Embryonic facial prominence (tissue), 1 donor: Measurements from ENCODE around the gene HMGB1.

ENCODE experiments used
- DNase-seq: peaks from one replicate; pipeline ENCODE4 v3.0.0-alpha.2; 2016; ENCODE audit errors: extremely low spot score

Gene HMGB1

DNA sequence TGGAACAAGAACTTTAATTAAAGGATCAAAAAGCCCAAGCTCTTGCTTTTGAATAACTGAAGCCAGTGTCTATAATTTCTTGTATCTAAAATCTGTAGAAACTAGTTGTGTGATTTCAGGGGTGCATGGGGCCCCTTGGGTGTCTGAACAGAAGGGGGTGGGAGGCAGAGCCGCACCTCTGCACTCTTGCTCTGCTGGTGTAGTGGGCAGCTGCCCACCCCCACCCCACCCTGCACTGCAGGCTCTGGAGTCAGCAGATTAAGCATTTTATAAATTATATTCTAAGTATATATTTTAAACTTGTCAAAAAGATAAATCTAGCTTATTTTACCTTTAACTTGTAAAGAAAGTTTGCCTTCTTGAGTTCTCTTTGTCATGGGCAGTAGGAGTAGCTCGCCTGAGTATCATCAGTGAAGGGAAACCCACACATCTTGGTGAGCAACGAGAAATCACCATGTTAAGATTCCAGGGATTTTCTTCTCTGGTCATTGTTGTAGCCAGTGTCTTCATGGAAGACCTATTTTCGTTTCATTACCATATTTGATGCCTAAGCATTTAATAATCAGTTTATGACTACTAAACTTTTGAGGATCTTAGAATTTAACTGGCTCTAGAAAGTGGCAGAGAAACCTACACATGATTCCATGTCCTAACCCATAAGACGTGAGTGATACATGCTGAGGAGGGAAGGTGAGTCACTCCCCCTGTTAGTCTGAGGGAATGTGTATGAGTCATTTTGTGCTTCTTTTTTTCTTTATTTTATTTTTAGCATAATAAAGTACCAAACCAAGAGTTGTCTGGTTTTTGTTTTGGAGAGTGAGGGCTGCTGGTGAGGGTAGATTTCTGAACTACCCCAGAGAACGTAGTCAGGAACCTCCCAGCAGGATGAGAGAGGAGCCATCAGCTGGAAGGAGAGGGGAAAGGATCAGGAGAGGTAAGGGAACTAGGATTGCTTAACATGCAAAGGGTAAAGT, 35.7 kb downstream of the HMGB1 start:
- DNase-seq = no peak

- no peak for DNase-seq
These were observed 36.5 kb downstream of the HMGB1 start for GRCh38 chr13:30429235-30429634.

DNA sequence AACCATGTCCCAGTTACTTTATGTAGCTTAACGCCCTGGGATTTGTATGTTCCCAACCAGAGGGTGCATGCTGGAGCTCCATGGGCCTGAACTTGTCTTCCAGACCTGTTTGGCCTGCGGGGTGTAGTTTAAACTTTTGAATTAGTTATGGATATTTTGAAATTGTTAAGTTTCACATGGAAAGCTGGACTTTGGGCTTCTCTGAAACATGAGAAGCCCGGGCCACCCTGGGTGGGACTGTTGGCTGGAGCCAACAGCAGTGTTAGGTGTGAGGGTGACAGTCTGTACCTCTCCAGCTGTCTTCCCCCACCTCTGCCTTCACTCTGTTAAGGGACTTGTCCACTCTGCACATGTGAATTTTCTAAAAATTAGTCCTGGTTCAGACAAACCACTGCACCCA, 41.8 kb downstream of the HMGB1 start:
- DNase-seq = no peak

DNA sequence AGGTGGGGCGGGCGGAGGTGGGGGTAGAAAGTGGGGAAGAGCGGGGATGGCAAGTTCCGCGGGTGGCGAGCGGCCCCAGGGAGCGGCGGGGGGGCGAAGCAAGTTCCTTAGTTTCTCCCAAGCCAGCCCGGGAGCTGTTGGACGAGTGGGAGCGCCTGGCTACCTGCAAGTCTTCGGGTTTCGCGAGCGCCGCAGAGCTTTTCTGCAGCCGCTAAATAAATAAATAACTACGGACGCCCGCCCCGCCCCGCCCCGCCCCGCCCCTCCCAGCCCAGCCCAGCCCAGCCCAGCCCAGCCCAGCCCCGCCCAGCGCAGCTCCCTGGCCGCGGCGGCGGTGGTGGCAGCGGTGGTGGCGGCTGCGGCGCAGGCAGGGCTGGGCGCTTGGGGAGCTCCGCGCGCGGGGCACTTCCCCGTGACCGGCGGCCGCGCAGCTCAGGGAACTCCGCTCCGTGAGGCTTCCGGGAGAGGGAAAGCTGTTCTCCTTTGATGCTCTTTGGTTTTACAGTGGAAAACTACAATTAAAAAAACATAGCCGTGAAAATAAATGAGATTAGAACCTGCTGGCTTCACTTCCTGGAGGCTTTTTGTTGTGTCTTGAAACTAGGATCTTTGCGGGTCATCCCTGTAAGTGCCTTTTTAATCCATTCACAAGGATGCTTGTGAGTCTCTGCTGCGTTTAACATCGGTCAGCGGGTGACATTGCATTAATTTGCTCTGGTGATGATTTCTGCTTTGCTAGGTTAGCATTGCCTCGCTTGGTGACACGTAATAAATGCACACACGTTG, 43.5 kb downstream of the HMGB1 start, which contains the start of gene UBE2L5:
TSS of gene UBE2L5 (plus strand) at position 440 of the 786 bp plus-strand sequence. CDS start 5,498 bp downstream, outside the sequence.
- DNase-seq = no peak

DNA sequence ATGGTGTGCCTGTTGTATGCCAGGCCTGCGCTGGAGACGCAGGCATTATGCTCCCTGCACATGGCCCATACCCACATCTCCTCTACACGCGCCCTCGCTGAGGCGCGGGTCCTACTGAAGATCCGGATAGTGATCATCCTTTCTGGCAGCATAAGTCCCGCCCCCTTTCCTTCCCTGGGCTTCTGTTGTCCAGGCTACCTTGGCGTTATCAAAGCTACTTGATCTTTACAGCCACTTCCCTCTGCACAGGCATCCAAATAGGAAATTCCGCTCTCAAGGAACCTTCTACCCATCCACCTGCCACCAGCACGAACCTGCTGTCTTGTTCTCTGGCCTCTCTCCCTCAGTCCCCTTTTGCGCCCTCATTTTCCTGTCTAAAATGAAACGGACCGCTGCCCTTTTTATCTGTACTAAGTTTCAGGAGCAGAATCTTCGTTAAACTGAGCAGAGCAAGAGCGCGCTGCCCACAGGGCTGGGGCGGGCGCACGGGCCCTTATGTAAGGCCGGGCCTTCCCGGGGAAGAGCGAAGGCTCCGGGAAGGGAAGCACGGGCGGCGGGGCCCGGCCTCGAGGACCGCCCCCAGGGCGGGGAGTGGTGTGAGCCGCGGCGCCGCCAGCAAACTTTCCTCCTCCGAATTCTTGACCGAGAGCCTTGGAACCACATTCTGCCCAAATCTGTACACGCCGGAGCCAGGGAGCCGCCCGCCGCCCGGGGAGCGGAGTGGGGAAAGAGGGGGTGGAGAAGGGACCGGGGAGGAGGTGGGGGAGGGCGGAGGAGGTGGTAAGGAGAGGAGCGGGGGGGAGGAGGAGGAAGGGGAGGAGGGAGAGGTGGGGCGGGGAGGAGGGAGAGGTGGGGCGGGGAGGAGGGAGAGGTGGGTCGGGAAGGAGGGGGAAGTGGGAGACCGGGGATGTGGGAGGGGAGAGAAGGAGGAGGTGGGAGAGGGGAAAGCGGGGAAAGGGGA, 44.4 kb downstream of the HMGB1 start:
- DNase-seq = peak; percentile 45

DNA sequence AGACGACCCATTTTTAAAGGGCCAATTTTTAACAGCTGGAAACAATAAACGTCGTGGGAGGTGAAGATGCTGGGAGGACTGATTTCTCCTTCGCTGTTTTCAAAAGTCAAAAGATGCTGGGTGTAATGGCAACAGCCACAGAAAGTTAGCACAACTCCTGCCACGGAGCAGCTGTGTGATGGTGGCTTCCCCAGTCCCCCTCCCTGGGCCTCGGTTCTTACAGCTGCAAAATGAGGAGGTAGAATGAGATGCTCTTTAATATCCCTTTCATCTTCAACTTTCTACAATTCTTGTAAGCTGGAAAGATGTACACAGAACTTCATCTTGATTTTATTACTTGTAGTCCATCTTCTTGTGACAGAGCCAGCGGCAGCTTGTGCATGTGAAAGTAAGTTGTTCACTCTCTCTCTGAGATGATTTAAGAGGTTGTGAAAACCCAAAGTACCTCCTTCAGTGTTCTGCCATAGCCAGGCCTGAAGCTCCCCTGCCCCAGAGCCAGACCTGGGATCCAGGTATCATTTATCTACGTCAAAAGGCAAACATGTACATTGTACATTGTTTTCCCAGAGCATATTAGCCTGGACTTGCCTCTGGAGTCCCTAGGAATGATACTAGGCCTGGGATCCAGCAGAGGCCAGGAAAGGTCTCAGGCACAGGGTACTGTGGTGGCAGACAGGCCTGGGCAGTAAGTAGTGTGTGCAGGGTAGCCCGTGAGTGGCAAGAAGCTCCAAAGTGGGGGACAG, 46.8 kb downstream of the HMGB1 start:
- DNase-seq = no peak

DNA sequence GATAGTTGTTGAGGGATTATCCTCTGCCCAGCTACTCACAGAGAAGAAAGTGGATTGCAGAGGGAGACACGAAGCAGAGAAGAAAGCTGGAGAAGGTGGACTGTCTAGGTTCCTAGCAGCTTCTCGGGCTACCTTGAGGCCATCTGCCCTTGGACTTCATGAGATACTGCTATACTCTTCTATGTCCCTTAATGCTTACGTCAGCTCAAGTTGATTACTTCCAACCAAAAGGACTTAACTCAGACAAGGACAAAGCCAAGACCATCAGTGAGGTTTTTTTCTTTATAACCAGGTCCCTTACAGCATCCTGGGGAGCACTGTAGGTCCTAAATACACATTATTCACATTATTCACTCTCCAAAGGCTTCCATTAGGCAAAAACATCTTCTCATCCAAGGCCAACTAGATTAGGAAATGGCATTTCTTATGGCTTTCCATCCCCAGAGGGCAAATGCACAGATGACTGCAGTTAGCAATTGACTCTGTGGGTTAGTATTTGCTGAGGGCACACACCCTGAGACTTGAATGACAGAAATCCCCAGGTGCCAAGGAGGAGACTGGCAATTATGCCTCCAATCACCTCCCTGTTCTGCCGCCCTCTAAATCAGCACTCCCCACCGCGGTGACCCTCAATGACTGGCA, 47.5 kb downstream of the HMGB1 start:
- DNase-seq = no peak

DNA sequence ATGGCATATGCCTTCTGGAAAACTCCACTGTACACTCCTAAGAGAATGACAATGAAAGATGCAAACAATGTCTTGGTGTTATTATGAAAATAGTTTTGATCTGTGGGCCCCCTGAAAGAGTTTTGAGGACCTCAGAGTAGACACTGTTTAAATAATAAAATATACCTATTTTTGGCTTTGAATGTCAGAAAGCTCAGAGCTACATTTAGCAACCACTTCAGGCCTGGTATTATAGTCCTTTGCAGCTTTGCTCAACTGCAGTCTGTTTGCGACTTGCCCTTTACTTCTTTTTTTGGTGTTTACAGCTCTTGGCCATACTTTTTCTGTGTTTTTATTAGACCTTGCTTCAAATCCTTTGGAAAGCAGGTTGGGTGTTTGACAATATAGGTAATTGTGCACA, 49.3 kb downstream of the HMGB1 start:
- no peak for DNase-seq

GRCh38 chr13:30415430-30416030, 50.2 kb downstream of the HMGB1 start:
- DNase-seq = no peak

GRCh38 chr13:30413842-30414241, 51.9 kb downstream of the HMGB1 start:
- DNase-seq = no peak

DNA sequence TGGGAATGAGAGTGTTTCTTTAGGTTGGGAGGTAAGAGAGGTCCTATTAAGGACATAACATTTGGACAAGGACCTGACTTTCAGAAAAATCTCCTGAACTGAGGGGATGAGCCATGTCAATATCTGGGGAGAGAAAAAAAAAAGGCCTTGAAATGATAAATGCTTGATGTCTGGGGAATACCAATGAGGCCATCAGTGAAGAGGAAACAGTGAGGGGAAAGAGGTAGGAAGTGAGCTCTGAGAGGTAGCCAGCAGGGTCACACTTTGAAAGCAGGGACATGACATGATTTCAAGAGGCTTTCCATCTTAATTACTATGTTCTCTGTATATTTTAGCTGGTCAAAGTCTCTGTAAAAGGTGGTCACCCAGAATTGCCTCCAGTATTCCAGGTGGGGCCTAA, 53.4 kb downstream of the HMGB1 start:
- no peak for DNase-seq

- DNase-seq = no peak
These were observed 55.0 kb downstream of the HMGB1 start for GRCh38 chr13:30410705-30411125.

GRCh38 chr13:30409886-30410704, 55.6 kb downstream of the HMGB1 start:
- DNase-seq = no peak

DNA sequence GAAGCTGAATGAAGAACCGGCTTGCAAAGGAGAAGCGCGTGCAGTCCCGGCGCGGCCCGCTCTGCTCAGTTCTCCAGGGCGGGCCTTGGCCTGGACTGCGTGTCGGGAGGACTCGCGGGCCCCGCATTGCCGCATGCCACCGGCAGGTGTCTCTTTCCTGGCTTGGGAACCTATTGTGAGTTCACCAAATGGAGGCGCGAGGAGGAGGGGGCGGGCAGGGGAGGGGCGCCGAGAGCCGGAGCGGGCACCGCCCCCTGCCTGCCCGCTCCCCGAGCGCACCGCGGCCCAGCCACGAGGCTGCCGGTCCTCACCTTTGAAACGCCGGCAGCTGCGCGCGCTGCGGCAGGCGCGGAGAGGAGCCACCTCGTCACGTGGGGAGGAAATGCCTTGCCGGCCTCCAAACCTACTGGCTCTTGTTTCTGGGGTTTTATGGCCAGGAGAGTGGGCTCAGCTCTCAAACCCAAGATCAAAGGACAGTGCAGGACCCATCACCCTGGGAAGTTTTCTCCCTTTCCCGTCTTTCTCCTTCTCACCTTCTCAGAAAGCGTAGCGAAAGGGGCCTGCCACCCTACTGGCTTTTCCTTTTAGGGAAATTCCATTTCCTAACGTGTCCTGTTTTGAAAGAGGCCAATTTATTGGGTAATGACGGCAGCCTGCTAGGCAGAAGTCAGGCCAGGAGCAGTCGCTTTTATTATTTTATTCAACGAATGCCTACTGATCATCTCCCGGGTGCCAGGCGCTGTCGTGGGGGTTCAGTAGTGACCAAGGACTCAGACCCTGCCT, 57.2 kb downstream of the HMGB1 start:
- DNase-seq = peak; percentile 86

DNA sequence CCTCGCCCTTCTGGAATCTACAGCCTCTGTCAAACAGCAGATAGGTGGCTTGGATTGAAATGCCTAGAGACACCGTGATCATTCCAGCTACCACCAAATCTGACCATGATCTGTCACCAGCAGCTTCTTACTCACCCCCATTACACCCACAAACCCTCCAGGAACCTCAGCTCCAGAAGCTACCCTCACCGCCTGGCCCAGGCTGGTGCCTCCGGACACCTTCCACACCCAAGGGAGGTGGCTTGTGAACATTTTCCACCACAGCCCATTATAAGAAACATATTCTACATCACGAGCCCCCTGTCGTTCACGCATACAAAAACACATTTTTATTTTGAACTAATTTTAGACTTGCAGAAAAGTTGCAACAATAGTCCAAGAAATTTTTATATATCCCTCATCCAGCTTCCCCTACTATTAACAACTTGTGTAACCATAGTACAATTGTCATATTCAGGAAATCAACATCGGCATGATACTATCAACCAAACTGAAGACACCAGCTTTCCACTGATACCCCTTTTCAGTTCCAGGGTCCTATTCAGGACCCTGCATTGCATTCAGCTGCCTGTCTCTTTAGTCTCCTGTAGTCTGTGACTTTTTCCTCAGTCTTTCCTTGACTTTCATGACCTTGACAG, 58.8 kb downstream of the HMGB1 start:
- no peak for DNase-seq
